Hepatocyte (in vitro differentiated cells): ENCODE results near the gene MPP3. TPM values are rescaled to one million over a fixed set of nuclear protein-coding genes. Genes with fewer than 3 reads are reported as not detected.

Experiments used
- DNase-seq: peaks from one replicate; pipeline ENCODE4 v3.0.0-alpha.2; 2016; ENCODE audit warnings: low spot score
- H2AFZ ChIP-seq: fragments of 200-600 bp; sonication (generic); 2 replicates; pipeline ENCODE4 v1.6.0; 2016; ENCODE audit warnings: antibody characterized with exemption, mild to moderate bottlenecking
- H3K27ac ChIP-seq: fragments of 200-600 bp; sonication (generic); 2 replicates; pipeline ENCODE4 v1.5.1; 2016; ENCODE audit warnings: mild to moderate bottlenecking
- H3K27me3 ChIP-seq: fragments of 200-600 bp; sonication (generic); 2 replicates; pipeline ENCODE4 v1.6.1; 2016
- H3K36me3 ChIP-seq: fragments of 200-600 bp; sonication (generic); replicated peaks from 2 replicates; pipeline ENCODE4 v1.5.1; 2016; ENCODE audit warnings: low read depth; ENCODE audit not compliant: insufficient read depth
- H3K4me1 ChIP-seq: fragments of 200-600 bp; sonication (generic); 2 replicates; pipeline ENCODE4 v1.5.1; 2016; ENCODE audit warnings: mild to moderate bottlenecking, moderate library complexity; ENCODE audit not compliant: insufficient read depth
- H3K4me2 ChIP-seq: fragments of 200-600 bp; sonication (generic); 2 replicates; pipeline ENCODE4 v1.6.0; 2016
- H3K4me3 ChIP-seq: fragments of 200-600 bp; sonication (generic); 2 replicates; pipeline ENCODE4 v1.5.1; 2016; ENCODE audit warnings: mild to moderate bottlenecking
- H3K79me2 ChIP-seq: fragments of 200-600 bp; sonication (generic); 2 replicates; pipeline ENCODE4 v1.6.0; 2017; ENCODE audit warnings: mild to moderate bottlenecking
- H3K9me2 ChIP-seq: fragments of 200-600 bp; sonication (generic); replicated peaks from 2 replicates; pipeline ENCODE4 v1.6.0; 2017; ENCODE audit warnings: mild to moderate bottlenecking; ENCODE audit not compliant: insufficient read depth
- H3K9me3 ChIP-seq: fragments of 200-600 bp; sonication (generic); 2 replicates; pipeline ENCODE4 v1.5.1; 2016; ENCODE audit warnings: low read depth, mild to moderate bottlenecking
- H4K20me1 ChIP-seq: fragments of 200-600 bp; sonication (generic); 2 replicates; pipeline ENCODE4 v1.6.0; 2016; ENCODE audit warnings: mild to moderate bottlenecking; ENCODE audit not compliant: insufficient read depth, poor library complexity, severe bottlenecking
- EZH2 ChIP-seq: fragments of 200-600 bp; sonication (generic); IDR thresholded peaks from 2 replicates; pipeline ENCODE4 v1.6.1; 2016; ENCODE audit warnings: antibody characterized with exemption, mild to moderate bottlenecking, borderline replicate concordance
- EZH2phosphoT487 ChIP-seq: fragments of 200-600 bp; sonication (generic); IDR thresholded peaks from one replicate; pipeline ENCODE4 v1.6.1; 2018; ENCODE audit warnings: antibody characterized with exemption, mild to moderate bottlenecking, low read depth, moderate library complexity; ENCODE audit not compliant: unreplicated experiment, severe bottlenecking
- WGBS: methylation state at CpG from one replicate; pipeline ENCODE4 v1.1.6; 2016; ENCODE audit warnings: low lambda C conversion rate; ENCODE audit errors: missing lambda C conversion rate; 5-methylcytosine and 5-hydroxymethylcytosine counted together
- polyA plus RNA-seq: library from polyadenylated mRNA; unstranded; fragments of >200 nt; fragmentation: Nextera tagmentation; extraction: Ambion mirVana; gene quantifications from 2 replicates; pipeline ENCODE4 v1.2.1, GENCODE V29; 2016
- total RNA-seq: library from RNA; depleted of rRNA; stranded (reverse); fragments of >200 nt; gene quantifications from 2 replicates; pipeline ENCODE4 v1.2.3, GENCODE V29; 2014
- TF ChIP-seq, protein P1 (sequence below): fragments of 200-600 bp; sonication (generic); IDR thresholded peaks from 2 replicates; pipeline ENCODE4 v1.5.1; 2016; ENCODE audit warnings: antibody characterized with exemption, mild to moderate bottlenecking; ENCODE audit not compliant: poor library complexity

Gene MPP3
- total and polyA plus RNA-seq, 2 experiments from 2014 or later = 3.2 to 5.1 TPM

GRCh38 chr17:43768943-43769342 is 64.0 kb downstream of the MPP3 start:
- H3K27ac ChIP-seq = no peak overlapping the region
- peaks cover 4% of the 10 kb centered on the region for H3K36me3 ChIP-seq
- TF ChIP-seq, protein P1, sequence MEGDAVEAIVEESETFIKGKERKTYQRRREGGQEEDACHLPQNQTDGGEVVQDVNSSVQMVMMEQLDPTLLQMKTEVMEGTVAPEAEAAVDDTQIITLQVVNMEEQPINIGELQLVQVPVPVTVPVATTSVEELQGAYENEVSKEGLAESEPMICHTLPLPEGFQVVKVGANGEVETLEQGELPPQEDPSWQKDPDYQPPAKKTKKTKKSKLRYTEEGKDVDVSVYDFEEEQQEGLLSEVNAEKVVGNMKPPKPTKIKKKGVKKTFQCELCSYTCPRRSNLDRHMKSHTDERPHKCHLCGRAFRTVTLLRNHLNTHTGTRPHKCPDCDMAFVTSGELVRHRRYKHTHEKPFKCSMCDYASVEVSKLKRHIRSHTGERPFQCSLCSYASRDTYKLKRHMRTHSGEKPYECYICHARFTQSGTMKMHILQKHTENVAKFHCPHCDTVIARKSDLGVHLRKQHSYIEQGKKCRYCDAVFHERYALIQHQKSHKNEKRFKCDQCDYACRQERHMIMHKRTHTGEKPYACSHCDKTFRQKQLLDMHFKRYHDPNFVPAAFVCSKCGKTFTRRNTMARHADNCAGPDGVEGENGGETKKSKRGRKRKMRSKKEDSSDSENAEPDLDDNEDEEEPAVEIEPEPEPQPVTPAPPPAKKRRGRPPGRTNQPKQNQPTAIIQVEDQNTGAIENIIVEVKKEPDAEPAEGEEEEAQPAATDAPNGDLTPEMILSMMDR = no peak
- TF ChIP-seq EZH2phosphoT487 (no peak), EZH2 (no peak)

GRCh38 chr17:43768382-43768781 is 64.6 kb downstream of the MPP3 start:
- Histone ChIP-seq H3K9me3 (no peaks in the 10 kb centered on the region), H2AFZ (no peak overlapping the region), H3K4me1 (peaks cover 14% of the 10 kb centered on the region), H3K79me2 (no peaks in the 10 kb centered on the region), H3K9me2 (no peaks in the 10 kb centered on the region), H3K27ac (no peak overlapping the region), H4K20me1 (no peaks in the 10 kb centered on the region), H3K4me2 (no peak overlapping the region), H3K36me3 (peaks cover 4% of the 10 kb centered on the region), H3K27me3 (no peaks in the 10 kb centered on the region), H3K4me3 (no peak overlapping the region)
- TF ChIP-seq, protein P1 = no peak
- TF ChIP-seq EZH2 (no peak), EZH2phosphoT487 (no peak)
- no peak for DNase-seq
- 73% methylated on average over 9 of the region's 9 CpGs for WGBS

More at GRCh38 chr17:43768943-43769342, 64.0 kb downstream of the MPP3 start:
- Histone ChIP-seq H3K4me2 (no peak overlapping the region), H4K20me1 (no peaks in the 10 kb centered on the region), H3K9me3 (no peaks in the 10 kb centered on the region), H3K79me2 (no peaks in the 10 kb centered on the region), H3K4me3 (no peak overlapping the region), H2AFZ (no peak overlapping the region), H3K9me2 (no peaks in the 10 kb centered on the region), H3K27me3 (no peaks in the 10 kb centered on the region), H3K4me1 (peaks cover 17% of the 10 kb centered on the region)
- 98% methylated on average over 7 of the region's 7 CpGs for WGBS
- DNase-seq = no peak

DNA sequence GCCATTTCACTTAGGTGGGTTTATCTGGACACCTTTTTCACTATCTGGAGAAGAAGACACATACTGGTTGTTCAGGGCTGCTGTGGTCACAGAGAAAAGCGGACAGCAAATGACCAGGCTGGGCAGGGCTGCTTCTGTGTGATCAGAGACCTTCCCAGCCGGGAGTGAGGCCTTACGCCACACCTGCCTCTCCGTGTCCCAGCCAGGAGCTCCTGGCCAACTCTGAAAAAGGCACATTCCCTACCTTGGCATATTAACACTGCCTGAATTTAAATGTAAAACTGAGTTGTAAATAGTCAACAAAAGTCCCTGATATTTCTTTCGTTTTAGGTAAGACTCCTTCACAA is 65.3 kb downstream of the MPP3 start:
- H3K9me3 ChIP-seq = no peaks in the 10 kb centered on the region
- H3K27ac ChIP-seq = no peak overlapping the region
- no peak overlapping the region for H3K4me3 ChIP-seq
- no peaks in the 10 kb centered on the region for H3K27me3 ChIP-seq
- TF ChIP-seq EZH2phosphoT487 = no peak
- TF ChIP-seq, protein P1 = no peak
- no peaks in the 10 kb centered on the region for H3K9me2 ChIP-seq
- H2AFZ ChIP-seq = no peak overlapping the region
- H3K4me2 ChIP-seq = no peak overlapping the region
- WGBS = 93% methylated on average over 5 of the region's 5 CpGs
- H4K20me1 ChIP-seq = no peaks in the 10 kb centered on the region
- DNase-seq = no peak
- H3K4me1 ChIP-seq = peaks cover 7% of the 10 kb centered on the region
- peaks cover 4% of the 10 kb centered on the region for H3K36me3 ChIP-seq
- H3K79me2 ChIP-seq = no peaks in the 10 kb centered on the region
